PFSK-1 (cell line): ENCODE data around the gene HOXC11.

ENCODE experiments used
- FOXP2 ChIP-seq: optimal IDR thresholded peaks from 2 replicates; pipeline ENCODE3; 2011; ENCODE audit warnings: borderline replicate concordance, control low read depth, inconsistent platforms; ENCODE audit not compliant: insufficient read depth; ENCODE audit errors: extremely low read length, extremely low read depth
- POLR2AphosphoS5 ChIP-seq: IDR thresholded peaks from 2 replicates; pipeline ENCODE4 v1.6.1; 2012; ENCODE audit warnings: low read depth, mild to moderate bottlenecking, control low read depth, low read length, moderate library complexity
- REST ChIP-seq, 2 experiments: IDR thresholded peaks; 2 replicates each; pipeline versions ENCODE4 v1.6.1 to v1.8.0; 2011 to 2012; ENCODE audit warnings: low read depth in 2 of 2, low read length in 2 of 2, control low read depth in 1 of 2, inconsistent platforms in 1 of 2, mild to moderate bottlenecking in 1 of 2, moderate library complexity in 1 of 2; ENCODE audit not compliant: insufficient read depth in 1 of 2
- SIN3A ChIP-seq: IDR thresholded peaks from 2 replicates; pipeline ENCODE4 v1.6.1; 2012; ENCODE audit warnings: mild to moderate bottlenecking, low read length, moderate library complexity, borderline replicate concordance; ENCODE audit not compliant: insufficient read depth
- TAF1 ChIP-seq: IDR thresholded peaks from 2 replicates; pipeline ENCODE4 v1.6.1; 2012; ENCODE audit warnings: low read length, control low read depth, borderline replicate concordance; ENCODE audit not compliant: insufficient read depth

Gene HOXC11

GRCh38 chr12:54026640-54027441 lies 53.9 kb downstream of the HOXC11 start:
- no peak for TF ChIP-seq REST (IDR thresholded peaks at IDR 0.05; ENCODE audit: insufficient read depth in 1 of 2, low read depth in 2 of 2, low read length in 2 of 2)
- no peak for TF ChIP-seq TAF1
- TF ChIP-seq FOXP2, result no peak
- TF ChIP-seq SIN3A, result no peak
- no peak for TF ChIP-seq POLR2AphosphoS5
